Measurements from ENCODE around the gene HOXD13.
A peak's percentile ranks its signal among the peaks of the same experiment; 100 is the strongest.

Gene HOXD13

GRCh38 chr2:176128172-176128981 lies 35.9 kb downstream of the HOXD13 start:
- Histone ChIP-seq H3K4me1 (ENCODE audit: control insufficient read depth, insufficient read depth, low read length, poor library complexity, severe bottlenecking) (peaks cover 20% of the 10 kb centered on the region), H3K27ac (ENCODE audit: insufficient read depth, low read length, poor library complexity, severe bottlenecking) (no peak overlapping the region), H3K27me3 (replicated peaks; ENCODE audit: control insufficient read depth, insufficient read depth, low read length, poor library complexity, severe bottlenecking) (peaks cover 93% of the 10 kb centered on the region), H3K9me3 (ENCODE audit: control insufficient read depth, low read length) (no peaks in the 10 kb centered on the region), H3K36me3 (ENCODE audit: control insufficient read depth, insufficient read depth, low read length) (no peaks in the 10 kb centered on the region), H3K4me3 (ENCODE audit: insufficient read depth, low read depth, low read length, poor library complexity, severe bottlenecking) (no peak overlapping the region)
- no peak for DNase-seq

- H3K27me3 ChIP-seq (replicated peaks; ENCODE audit: control insufficient read depth, insufficient read depth, low read length, poor library complexity, severe bottlenecking): peaks cover 89% of the 10 kb centered on the region
- DNase-seq: no peak
- no peak within 1 kb of the TSS for H3K27ac ChIP-seq (ENCODE audit: insufficient read depth, low read length, poor library complexity, severe bottlenecking)
These were observed 36.7 kb downstream of the HOXD13 start, which contains the start of gene HOXD8 for GRCh38 chr2:176128982-176129796. Gene HOXD8 (plus strand): TSS chr2:176129705. CDS start chr2:176130367, 662 bp downstream.

GRCh38 chr2:176129813-176130146 lies 37.3 kb downstream of the HOXD13 start:
- Histone ChIP-seq H3K27ac (ENCODE audit: insufficient read depth, low read length, poor library complexity, severe bottlenecking) (no peak overlapping the region), H3K4me3 (ENCODE audit: insufficient read depth, low read depth, low read length, poor library complexity, severe bottlenecking) (no peak overlapping the region)

More at GRCh38 chr2:176128982-176129796, 36.7 kb downstream of the HOXD13 start, which contains the start of gene HOXD8:
- peaks cover 19% of the 10 kb centered on the region for H3K4me1 ChIP-seq (ENCODE audit: control insufficient read depth, insufficient read depth, low read length, poor library complexity, severe bottlenecking)
- no peaks in the 10 kb centered on the region for H3K36me3 ChIP-seq (ENCODE audit: control insufficient read depth, insufficient read depth, low read length)
- peak within 1 kb of the TSS; percentile 32 for H3K4me3 ChIP-seq (ENCODE audit: insufficient read depth, low read depth, low read length, poor library complexity, severe bottlenecking)
- no peaks in the 10 kb centered on the region for H3K9me3 ChIP-seq (ENCODE audit: control insufficient read depth, low read length)

GRCh38 chr2:176130147-176130956 lies 37.8 kb downstream of the HOXD13 start:
- no peak for DNase-seq
- no peaks in the 10 kb centered on the region for H3K9me3 ChIP-seq (ENCODE audit: control insufficient read depth, low read length)
- H3K4me3 ChIP-seq (ENCODE audit: insufficient read depth, low read depth, low read length, poor library complexity, severe bottlenecking): peak overlapping the region; percentile 32
- no peak overlapping the region for H3K27ac ChIP-seq (ENCODE audit: insufficient read depth, low read length, poor library complexity, severe bottlenecking)
- peaks cover 19% of the 10 kb centered on the region for H3K4me1 ChIP-seq (ENCODE audit: control insufficient read depth, insufficient read depth, low read length, poor library complexity, severe bottlenecking)
- no peaks in the 10 kb centered on the region for H3K36me3 ChIP-seq (ENCODE audit: control insufficient read depth, insufficient read depth, low read length)
- H3K27me3 ChIP-seq (replicated peaks; ENCODE audit: control insufficient read depth, insufficient read depth, low read length, poor library complexity, severe bottlenecking): peaks cover 89% of the 10 kb centered on the region

More at GRCh38 chr2:176129813-176130146, 37.3 kb downstream of the HOXD13 start:
- DNase-seq: no peak
- Histone ChIP-seq H3K36me3 (ENCODE audit: control insufficient read depth, insufficient read depth, low read length) (no peaks in the 10 kb centered on the region), H3K27me3 (replicated peaks; ENCODE audit: control insufficient read depth, insufficient read depth, low read length, poor library complexity, severe bottlenecking) (peaks cover 89% of the 10 kb centered on the region), H3K9me3 (ENCODE audit: control insufficient read depth, low read length) (no peaks in the 10 kb centered on the region), H3K4me1 (ENCODE audit: control insufficient read depth, insufficient read depth, low read length, poor library complexity, severe bottlenecking) (peaks cover 19% of the 10 kb centered on the region)

- H3K36me3 ChIP-seq (ENCODE audit: control insufficient read depth, insufficient read depth, low read length): no peaks in the 10 kb centered on the region
- peak overlapping the region; percentile 32 for H3K4me3 ChIP-seq (ENCODE audit: insufficient read depth, low read depth, low read length, poor library complexity, severe bottlenecking)
- DNase-seq: no peak
- H3K4me1 ChIP-seq (ENCODE audit: control insufficient read depth, insufficient read depth, low read length, poor library complexity, severe bottlenecking): peaks cover 22% of the 10 kb centered on the region
- H3K27me3 ChIP-seq (replicated peaks; ENCODE audit: control insufficient read depth, insufficient read depth, low read length, poor library complexity, severe bottlenecking): peaks cover 91% of the 10 kb centered on the region
- H3K9me3 ChIP-seq (ENCODE audit: control insufficient read depth, low read length): no peaks in the 10 kb centered on the region
- no peak overlapping the region for H3K27ac ChIP-seq (ENCODE audit: insufficient read depth, low read length, poor library complexity, severe bottlenecking)
These were observed 38.7 kb downstream of the HOXD13 start for GRCh38 chr2:176130957-176131847.

DNA sequence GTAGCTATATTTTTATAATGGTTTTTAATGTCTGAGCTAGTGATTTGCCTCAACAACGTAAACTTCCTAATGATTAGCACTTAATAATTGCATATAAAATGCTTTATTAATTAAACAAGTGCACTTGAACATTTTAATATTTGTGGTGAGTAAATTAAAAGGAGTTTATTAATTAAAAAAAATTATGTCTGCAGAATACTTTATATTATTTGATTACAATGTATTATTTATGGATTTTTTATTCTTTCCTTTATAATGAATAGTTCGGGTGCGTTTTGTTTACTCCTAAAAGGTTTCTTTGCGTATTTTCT lies 39.3 kb downstream of the HOXD13 start:
- Histone ChIP-seq H3K27ac (ENCODE audit: insufficient read depth, low read length, poor library complexity, severe bottlenecking) (no peak overlapping the region), H3K27me3 (replicated peaks; ENCODE audit: control insufficient read depth, insufficient read depth, low read length, poor library complexity, severe bottlenecking) (peaks cover 92% of the 10 kb centered on the region)

GRCh38 chr2:176132205-176133171 lies 40.0 kb downstream of the HOXD13 start:
- no peak for DNase-seq
- H3K4me3 ChIP-seq (ENCODE audit: insufficient read depth, low read depth, low read length, poor library complexity, severe bottlenecking): peak overlapping the region; percentile 51
- no peak overlapping the region for H3K27ac ChIP-seq (ENCODE audit: insufficient read depth, low read length, poor library complexity, severe bottlenecking)

More for the DNA sequence above, 39.3 kb downstream of the HOXD13 start:
- no peaks in the 10 kb centered on the region for H3K9me3 ChIP-seq (ENCODE audit: control insufficient read depth, low read length)
- H3K4me3 ChIP-seq (ENCODE audit: insufficient read depth, low read depth, low read length, poor library complexity, severe bottlenecking): peak overlapping the region; percentile 51
- DNase-seq: no peak
- peaks cover 28% of the 10 kb centered on the region for H3K4me1 ChIP-seq (ENCODE audit: control insufficient read depth, insufficient read depth, low read length, poor library complexity, severe bottlenecking)
- no peaks in the 10 kb centered on the region for H3K36me3 ChIP-seq (ENCODE audit: control insufficient read depth, insufficient read depth, low read length)

DNA sequence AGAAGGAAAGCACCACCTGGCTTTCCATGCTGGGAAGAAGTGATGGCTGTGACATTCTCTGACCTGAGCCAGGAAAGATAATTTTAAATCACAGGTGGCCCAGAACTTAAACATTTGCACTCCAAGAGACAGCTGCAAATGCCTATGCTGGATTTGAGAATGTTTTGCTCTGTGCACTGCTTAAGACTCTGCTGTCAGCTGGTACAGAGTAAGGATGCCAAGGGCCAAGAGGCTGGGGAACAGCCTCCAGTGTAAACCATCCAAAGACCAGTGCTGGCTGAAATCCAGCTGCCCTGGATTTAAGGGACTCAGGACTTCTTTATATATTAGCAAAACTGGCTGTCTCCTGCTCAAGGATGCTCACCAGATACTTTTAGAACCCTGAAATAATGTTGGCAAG lies 40.9 kb downstream of the HOXD13 start:
- Histone ChIP-seq H3K9me3 (ENCODE audit: control insufficient read depth, low read length) (no peaks in the 10 kb centered on the region), H3K27me3 (replicated peaks; ENCODE audit: control insufficient read depth, insufficient read depth, low read length, poor library complexity, severe bottlenecking) (peaks cover 90% of the 10 kb centered on the region), H3K4me1 (ENCODE audit: control insufficient read depth, insufficient read depth, low read length, poor library complexity, severe bottlenecking) (peaks cover 28% of the 10 kb centered on the region)

More at GRCh38 chr2:176132205-176133171, 40.0 kb downstream of the HOXD13 start:
- no peaks in the 10 kb centered on the region for H3K36me3 ChIP-seq (ENCODE audit: control insufficient read depth, insufficient read depth, low read length)
- H3K4me1 ChIP-seq (ENCODE audit: control insufficient read depth, insufficient read depth, low read length, poor library complexity, severe bottlenecking): peaks cover 28% of the 10 kb centered on the region
- H3K9me3 ChIP-seq (ENCODE audit: control insufficient read depth, low read length): no peaks in the 10 kb centered on the region
- H3K27me3 ChIP-seq (replicated peaks; ENCODE audit: control insufficient read depth, insufficient read depth, low read length, poor library complexity, severe bottlenecking): peaks cover 92% of the 10 kb centered on the region

More for the DNA sequence above, 40.9 kb downstream of the HOXD13 start:
- H3K36me3 ChIP-seq (ENCODE audit: control insufficient read depth, insufficient read depth, low read length): no peaks in the 10 kb centered on the region
- H3K27ac ChIP-seq (ENCODE audit: insufficient read depth, low read length, poor library complexity, severe bottlenecking): no peak overlapping the region
- DNase-seq: no peak
- H3K4me3 ChIP-seq (ENCODE audit: insufficient read depth, low read depth, low read length, poor library complexity, severe bottlenecking): no peak overlapping the region

Data from effector memory CD4-positive, alpha-beta T cell (primary cell).